ENCODE results near the gene SCN7A. TPM values are rescaled to one million over a fixed set of nuclear protein-coding genes. Genes with fewer than 3 reads are reported as not detected.

SCN7A gene
- total RNA-seq, 2 experiments from 2014 or later: not detected

- ChIA-PET CTCF (ENCODE audit: unreplicated experiment) (no interaction called here), POLR2A (interaction anchor here (0.7 kb wide), 3 partner anchors 36 to 85 kb away, joined by 3 to 12 read pairs (median 4); no protein-coding TSS in a partner anchor)
- Histone ChIP-seq H3K4me2 (ENCODE audit: low read length) (no peak overlapping the region), H3K36me3 (ENCODE audit: insufficient read depth, low read length) (no peaks in the 10 kb centered on the region), H3K4me1 (ENCODE audit: insufficient read depth, low read length, poor library complexity, severe bottlenecking) (no peaks in the 10 kb centered on the region), H2AFZ (ENCODE audit: low read length) (no peak overlapping the region), H3K27ac (ENCODE audit: low read depth, low read length, poor library complexity, severe bottlenecking) (no peak overlapping the region), H3K9me3 (ENCODE audit: low read length) (no peaks in the 10 kb centered on the region), H4K20me1 (ENCODE audit: insufficient read depth, low read length) (no peaks in the 10 kb centered on the region), H3K79me2 (ENCODE audit: insufficient read depth, low read depth, low read length) (no peaks in the 10 kb centered on the region), H3K4me3 (ENCODE audit: low read depth, low read length, poor library complexity, severe bottlenecking) (no peak overlapping the region), H3K9me2 (ENCODE audit: insufficient read depth, low read length) (no peaks in the 10 kb centered on the region)
- intact Hi-C loops (cut with micrococcal nuclease; ENCODE audit: unreplicated experiment): no loop called here
- no peak for TF ChIP-seq EZH2phosphoT487 (IDR thresholded peaks at IDR 0.05; ENCODE audit: borderline replicate concordance, low read depth, low read length)
- peak; percentile 61 for TF ChIP-seq CTCF (conservative IDR thresholded peaks at IDR 0.05; ENCODE audit: low read length)
- BruUV-seq (replicated peaks): no TSS peak
- peak; percentile 10 for DNase-seq (ENCODE audit: low spot score)
These were observed 76.4 kb downstream of the SCN7A start for GRCh38 chr2:166417669-166418068.

- Histone ChIP-seq H3K4me1 (ENCODE audit: insufficient read depth, low read length, poor library complexity, severe bottlenecking) (no peaks in the 10 kb centered on the region), H3K79me2 (ENCODE audit: insufficient read depth, low read depth, low read length) (no peaks in the 10 kb centered on the region), H3K9me2 (ENCODE audit: insufficient read depth, low read length) (no peaks in the 10 kb centered on the region), H4K20me1 (ENCODE audit: insufficient read depth, low read length) (no peaks in the 10 kb centered on the region), H2AFZ (ENCODE audit: low read length) (no peak overlapping the region), H3K27ac (ENCODE audit: low read depth, low read length, poor library complexity, severe bottlenecking) (no peak overlapping the region), H3K4me3 (ENCODE audit: low read depth, low read length, poor library complexity, severe bottlenecking) (no peak overlapping the region), H3K36me3 (ENCODE audit: insufficient read depth, low read length) (no peaks in the 10 kb centered on the region), H3K4me2 (ENCODE audit: low read length) (no peak overlapping the region), H3K9me3 (ENCODE audit: low read length) (no peaks in the 10 kb centered on the region)
- BruUV-seq (replicated peaks): no TSS peak
- TF ChIP-seq EZH2phosphoT487 (IDR thresholded peaks at IDR 0.05; ENCODE audit: borderline replicate concordance, low read depth, low read length) (no peak), CTCF (conservative IDR thresholded peaks at IDR 0.05; ENCODE audit: low read length) (no peak)
- POLR2A ChIA-PET: no interaction called here
- intact Hi-C loops (cut with micrococcal nuclease; ENCODE audit: unreplicated experiment): no loop called here
- DNase-seq (ENCODE audit: low spot score): no peak
- CTCF ChIA-PET (ENCODE audit: unreplicated experiment): no interaction called here
These were observed 80.8 kb downstream of the SCN7A start for GRCh38 chr2:166413255-166413654.

GRCh38 chr2:166411473-166412230 lies 82.4 kb downstream of the SCN7A start:
- no peaks in the 10 kb centered on the region for H3K36me3 ChIP-seq (ENCODE audit: insufficient read depth, low read length)
- no peaks in the 10 kb centered on the region for H3K4me1 ChIP-seq (ENCODE audit: insufficient read depth, low read length, poor library complexity, severe bottlenecking)
- H3K9me3 ChIP-seq (ENCODE audit: low read length): no peaks in the 10 kb centered on the region
- no peak overlapping the region for H2AFZ ChIP-seq (ENCODE audit: low read length)
- H3K79me2 ChIP-seq (ENCODE audit: insufficient read depth, low read depth, low read length): no peaks in the 10 kb centered on the region
- ChIA-PET CTCF (ENCODE audit: unreplicated experiment) (no interaction called here), POLR2A (no interaction called here)
- no peak overlapping the region for H3K4me2 ChIP-seq (ENCODE audit: low read length)
- no peaks in the 10 kb centered on the region for H4K20me1 ChIP-seq (ENCODE audit: insufficient read depth, low read length)
- no peak for DNase-seq (ENCODE audit: low spot score)
- no peak overlapping the region for H3K4me3 ChIP-seq (ENCODE audit: low read depth, low read length, poor library complexity, severe bottlenecking)
- no TSS peak for BruUV-seq (replicated peaks)
- TF ChIP-seq EZH2phosphoT487 (IDR thresholded peaks at IDR 0.05; ENCODE audit: borderline replicate concordance, low read depth, low read length) (no peak), CTCF (conservative IDR thresholded peaks at IDR 0.05; ENCODE audit: low read length) (no peak)
- intact Hi-C loops (cut with micrococcal nuclease; ENCODE audit: unreplicated experiment): no loop called here
- H3K27ac ChIP-seq (ENCODE audit: low read depth, low read length, poor library complexity, severe bottlenecking): no peak overlapping the region
- H3K9me2 ChIP-seq (ENCODE audit: insufficient read depth, low read length): no peaks in the 10 kb centered on the region

All from OCI-LY7 (cell line).